Stimulated activated CD4-positive, alpha-beta T cell treated with anti-CD3 and anti-CD28 coated beads, Interleukin-15, amount 100 ng/mL, for 48 hours (primary cell): ENCODE measurements around the gene ANGPTL8.

Experiments
- DNase-seq, 2 donors: peaks; one replicate each; pipeline ENCODE4 v3.0.0-alpha.2; 2020; ENCODE audit warnings: low read depth in 2 of 2

The ANGPTL8 gene

DNA sequence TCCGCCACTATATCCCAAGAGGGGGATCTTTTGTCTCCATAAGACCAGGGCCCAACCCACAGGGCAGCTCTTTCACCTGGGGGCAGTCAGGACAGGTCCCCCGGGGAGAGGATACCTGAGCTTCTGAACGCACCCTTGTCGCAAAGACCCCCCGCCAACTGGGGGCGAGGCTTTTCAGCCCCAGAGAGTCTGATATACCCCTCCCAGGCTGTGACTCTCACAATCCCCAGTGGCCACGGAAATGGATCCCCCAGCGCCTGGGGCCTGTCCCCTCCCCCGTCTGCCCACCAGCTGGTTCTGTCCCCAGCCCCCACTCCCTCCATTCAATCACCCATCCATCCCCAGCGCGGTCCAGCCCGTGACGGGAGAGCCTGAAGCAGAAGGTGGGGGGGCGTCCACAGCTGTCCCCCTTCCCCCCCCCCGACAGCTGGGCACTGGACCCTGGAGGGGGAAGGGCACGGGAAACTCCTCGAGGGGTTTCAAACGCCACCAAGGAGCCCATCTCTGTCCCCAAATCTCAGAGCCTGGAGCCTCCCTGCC lies 22.1 kb downstream of the ANGPTL8 start:
- DNase-seq: no peak

DNA sequence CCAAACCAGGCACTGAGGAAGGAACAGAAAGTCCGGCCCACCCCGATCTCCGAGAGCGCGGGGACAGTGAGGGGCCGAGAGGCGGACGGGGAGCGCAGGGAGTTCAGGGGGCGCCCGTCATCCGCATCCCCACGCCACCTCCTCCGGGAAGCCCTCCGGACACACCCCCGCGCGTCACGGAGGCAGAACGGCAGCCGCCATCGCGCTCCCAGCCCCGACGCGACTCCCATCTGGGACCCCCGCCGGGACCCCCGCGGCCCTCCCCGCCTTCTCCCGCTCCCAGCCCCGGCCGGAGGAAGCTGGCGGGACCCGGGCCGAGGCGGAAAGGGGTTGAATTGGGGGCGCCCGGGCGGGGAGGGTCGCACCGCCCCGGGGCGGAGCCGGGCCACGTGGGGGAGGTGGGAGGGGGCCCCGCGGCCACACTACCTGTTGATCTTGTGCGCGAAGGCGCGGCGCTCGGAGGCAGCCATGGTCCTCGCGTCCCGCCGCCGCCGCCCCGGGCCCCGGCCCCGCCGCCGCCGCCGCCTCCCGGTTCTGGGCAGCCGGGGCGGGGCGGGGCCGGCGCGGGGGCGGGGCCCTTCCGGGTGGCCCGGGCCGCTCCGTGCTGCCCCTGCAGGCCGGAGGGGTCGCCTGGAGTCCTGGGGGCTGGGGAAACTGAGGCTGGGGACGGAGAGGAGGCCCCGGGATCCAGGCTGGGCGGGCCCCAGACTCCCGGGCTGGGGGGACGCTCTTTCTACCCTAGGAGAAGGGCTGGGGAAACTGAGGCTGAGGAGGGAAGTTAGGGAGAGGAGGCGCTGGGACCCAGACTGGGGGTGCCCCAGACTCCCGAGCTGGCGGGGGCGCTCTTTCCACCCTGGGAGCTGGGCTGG lies 22.8 kb downstream of the ANGPTL8 start, which contains the start of gene DOCK6:
Gene DOCK6, minus strand, starts transcription at position 554 of the 869 bp plus-strand sequence. Its CDS starts 84 bp downstream, at position 470.
- DNase-seq: peak in 1 of 2 donors; percentile 25

DNA sequence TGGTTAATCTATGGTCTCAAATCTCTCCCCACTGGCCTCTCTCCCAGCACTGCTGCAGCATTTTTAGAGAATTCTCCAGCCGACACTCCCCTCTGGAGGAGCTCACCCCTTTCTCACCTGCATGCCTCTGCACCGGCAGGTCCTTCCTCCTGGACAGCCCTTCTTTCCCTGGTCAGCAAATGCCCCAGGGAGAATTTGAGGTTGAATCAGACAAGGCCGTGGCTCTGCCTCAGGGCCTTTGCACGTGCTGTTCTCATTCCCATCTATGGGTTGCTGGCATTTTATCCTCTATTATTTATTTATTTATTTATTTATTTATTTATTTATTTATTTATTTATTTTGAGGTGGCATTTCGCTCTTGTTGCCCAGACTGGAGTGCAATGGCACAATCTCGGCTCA lies 24.3 kb downstream of the ANGPTL8 start:
- DNase-seq: no peak

DNA sequence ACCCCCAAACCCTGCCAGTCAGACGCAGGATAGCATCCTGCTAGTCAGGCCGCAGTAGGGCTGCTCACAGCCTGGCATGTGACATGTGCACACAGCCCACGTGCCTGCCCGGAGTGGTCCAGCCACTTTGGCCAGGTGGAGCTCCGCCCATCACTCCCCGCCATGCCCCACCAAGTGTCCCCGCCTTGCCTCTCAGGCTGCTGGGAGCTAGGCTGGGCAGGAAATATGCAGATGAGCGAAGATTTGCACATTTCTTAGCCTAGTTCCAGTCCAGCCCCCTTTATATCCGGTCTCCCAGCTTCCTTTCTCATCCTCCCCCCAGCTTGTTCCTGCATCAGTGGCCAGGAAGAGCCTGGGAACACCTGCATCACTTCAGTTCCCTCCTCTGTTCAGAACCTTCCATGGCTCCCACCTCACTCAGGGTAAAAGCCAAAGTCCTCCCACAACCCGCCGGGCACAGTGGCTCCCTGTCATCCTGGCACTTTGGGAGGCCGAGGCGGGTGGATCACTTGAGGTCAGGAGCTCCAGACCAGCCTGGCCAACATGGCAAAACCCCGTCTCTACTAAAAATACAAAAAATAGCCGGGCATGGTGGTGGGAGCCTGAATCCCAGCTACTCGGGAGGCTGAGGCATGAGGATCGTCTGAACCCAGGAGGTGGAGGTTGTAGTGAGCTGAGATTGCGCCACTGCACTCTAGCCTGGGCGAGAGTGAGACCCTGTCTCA lies 25.2 kb downstream of the ANGPTL8 start:
- DNase-seq: no peak

DNA sequence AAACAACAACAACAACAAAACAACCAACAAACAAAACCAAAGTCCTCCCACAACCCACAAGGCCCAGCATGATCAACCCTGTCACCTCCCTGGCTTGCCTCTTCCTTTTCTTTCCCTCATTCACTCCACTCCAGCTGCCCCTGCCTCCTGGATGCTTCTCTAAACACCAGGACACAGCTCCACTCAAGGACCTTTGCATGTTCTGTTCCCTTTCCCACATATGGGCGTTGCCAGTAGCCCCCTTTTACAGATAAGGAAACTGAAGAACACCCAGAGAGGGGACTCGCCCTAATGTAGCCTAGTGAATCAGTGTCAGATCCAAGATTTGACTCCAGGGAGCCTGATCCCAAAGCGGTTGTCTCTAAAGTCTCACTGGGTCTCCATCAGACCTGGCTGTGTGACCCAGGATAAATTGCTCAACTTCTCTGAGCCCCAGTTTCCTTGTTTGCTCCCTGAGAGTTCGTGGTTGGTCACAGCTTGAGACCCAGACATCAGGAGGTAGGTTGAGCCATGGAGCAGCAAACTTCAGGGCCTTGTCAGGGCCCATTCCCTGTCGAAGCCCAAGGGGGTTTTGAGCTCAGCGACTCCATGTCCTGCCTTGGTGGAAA lies 25.9 kb downstream of the ANGPTL8 start:
- DNase-seq: no peak

DNA sequence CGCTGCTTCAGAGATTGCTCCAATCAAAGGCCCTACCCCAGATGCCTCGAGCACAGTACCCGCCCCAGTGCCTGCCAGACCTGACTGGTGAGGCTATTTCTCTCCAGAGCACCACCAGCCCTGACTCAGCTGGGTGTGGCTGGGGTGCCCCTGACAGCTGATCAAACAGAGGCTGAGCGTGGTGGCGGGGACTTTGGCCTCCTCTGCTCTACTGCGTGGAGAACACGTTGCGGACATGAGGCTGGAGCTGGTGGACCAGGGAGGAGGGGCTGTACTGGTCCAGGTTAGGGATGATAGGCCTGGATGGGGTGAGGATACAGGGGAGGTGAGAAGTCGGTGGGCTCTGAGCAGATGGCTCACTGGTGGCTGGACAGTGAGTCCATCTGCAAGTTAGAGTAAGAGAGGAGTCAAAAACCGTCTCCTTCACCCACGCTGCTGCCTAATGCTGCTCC lies 26.4 kb downstream of the ANGPTL8 start:
- no peak for DNase-seq

DNA sequence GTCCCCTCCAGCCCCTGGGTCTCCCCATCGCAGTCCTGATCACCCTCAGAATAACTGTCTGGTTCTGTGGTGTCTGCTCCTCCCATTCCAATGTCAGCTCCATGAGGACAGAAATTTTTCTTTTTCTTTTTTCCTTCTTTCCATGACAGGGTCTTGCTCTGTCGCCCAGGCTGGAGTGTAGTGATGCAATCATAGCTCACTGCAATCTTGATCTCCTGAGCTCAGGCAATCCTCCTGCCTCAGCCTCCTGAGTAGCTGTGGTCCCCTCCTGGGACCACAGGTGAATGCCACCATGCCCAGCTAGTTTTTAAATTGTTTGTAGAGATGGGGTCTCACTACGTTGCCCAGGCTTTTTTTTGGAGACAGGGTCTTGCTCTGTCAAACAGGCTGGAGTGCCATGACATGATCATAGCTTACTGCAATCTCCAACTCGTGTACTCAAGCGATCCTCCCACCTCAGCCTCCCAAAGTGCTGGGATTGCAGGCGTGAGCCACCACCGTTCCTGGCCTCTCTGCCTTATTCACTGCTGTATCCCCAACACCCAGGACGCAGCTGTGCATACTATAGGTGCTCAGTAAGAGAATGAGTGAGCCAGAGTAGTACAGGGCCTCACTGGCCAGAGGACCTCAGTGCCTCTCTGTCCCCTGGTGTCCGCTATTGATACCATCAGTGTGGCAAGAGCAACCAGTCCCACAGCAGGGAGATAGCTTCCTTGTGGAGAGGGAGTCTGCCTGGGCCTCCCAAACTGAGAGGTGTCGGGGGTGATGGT lies 28.1 kb downstream of the ANGPTL8 start:
- DNase-seq: no peak

DNA sequence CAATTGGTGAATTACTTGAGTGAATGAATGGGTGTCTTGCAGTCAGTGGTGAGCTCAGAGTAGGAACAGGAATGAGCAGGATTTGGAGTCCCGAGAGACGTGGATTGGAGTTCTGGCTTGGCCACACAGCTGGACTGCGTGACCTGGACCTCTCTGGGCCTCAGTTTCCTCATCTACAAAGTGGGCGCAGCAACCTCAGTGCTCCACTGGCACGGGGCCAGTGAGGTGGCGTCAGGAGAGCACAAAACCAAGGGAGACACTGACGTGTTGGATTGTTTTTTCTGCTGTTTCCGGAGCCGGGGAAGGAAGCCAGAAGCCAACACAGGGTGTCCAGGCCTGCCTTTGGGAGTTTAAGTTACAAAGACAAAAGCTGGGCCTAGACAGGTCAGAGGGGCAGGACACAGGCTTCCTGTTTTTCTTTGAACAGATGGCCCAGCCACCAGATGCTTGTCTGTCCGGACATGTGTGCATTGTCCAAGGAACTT lies 29.4 kb downstream of the ANGPTL8 start:
- no peak for DNase-seq

DNA sequence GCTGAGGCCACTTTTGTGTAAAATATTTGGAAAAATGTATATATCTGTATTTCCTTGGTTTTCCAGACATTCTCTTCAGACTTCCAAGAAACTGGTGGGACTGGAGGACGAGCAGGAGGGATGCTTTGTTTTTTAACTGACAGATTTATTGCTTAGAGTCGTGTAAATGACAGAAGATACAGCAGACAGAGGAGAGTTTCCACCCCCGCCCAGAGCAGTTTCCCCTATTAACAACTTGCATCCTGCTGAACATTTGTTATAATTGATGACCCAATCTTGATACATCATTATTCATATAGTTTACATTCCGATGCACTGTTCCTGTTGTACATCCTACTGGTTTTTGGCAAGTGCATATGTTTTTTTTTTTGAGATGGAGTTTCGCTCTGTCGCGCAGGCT lies 30.0 kb downstream of the ANGPTL8 start:
- no peak for DNase-seq

DNA sequence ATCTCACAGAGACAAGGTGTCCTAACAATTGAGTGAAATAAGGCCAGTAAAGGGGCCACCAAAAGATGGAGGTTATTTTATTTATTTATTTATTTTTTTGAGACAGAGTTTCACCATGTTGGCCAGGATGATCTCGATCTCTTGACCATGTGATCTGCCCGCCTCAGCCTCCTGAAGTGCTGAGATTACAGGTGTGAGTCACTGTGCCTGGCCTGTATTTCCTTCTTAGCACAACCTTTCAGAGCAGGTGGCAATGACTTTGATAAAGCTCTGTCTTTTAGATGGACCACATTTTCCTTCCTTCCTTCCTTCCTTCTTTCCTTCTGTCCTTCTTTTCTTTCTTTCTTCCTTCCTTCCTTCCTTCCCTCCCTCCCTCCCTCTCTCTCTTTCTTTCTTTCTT lies 33.9 kb downstream of the ANGPTL8 start:
- no peak for DNase-seq

DNA sequence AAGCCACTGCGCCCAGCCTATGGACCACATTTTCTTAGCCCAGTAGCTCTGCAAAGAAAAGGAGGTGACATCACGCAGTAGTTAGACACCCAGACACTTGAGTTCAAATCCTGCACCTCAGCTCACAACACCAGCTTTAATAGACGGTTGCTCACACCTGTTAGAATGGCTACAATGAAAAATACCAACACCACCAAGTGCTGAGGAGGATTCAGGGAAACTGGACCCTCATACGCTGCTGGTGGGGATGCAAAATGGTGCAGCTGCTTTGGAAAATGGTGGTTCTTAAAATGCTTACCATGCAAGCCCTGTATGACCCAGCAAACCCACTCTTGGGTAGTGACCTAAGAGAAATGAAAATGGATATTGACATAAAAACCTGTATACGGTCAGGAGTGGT lies 34.6 kb downstream of the ANGPTL8 start:
- no peak for DNase-seq

DNA sequence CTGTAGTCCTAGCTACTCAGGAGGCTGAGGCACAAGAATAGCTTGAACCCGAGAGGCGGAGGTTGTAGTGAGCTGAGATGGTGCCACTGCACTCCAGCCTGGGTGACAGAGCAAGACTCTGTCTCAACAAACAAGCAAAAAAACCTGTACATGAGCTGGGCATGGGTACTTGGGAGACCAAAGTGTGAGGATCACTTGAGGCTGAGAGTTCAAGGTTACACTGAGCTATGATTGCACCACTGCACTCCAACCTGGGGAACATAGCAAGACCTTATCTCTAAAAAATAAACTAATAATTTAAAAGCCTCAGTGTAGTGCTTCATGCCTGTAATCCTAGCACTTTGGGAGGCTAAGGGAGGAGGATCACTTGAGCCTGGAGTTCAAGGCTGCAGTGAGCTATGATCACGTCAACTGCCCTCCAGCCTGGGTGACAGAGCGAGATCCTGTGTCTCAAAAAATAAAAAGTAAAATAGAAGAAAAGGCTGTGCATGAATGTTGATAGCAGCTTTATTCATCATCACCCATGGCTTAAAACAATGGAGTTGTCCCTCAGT lies 35.2 kb downstream of the ANGPTL8 start:
- DNase-seq: no peak

DNA sequence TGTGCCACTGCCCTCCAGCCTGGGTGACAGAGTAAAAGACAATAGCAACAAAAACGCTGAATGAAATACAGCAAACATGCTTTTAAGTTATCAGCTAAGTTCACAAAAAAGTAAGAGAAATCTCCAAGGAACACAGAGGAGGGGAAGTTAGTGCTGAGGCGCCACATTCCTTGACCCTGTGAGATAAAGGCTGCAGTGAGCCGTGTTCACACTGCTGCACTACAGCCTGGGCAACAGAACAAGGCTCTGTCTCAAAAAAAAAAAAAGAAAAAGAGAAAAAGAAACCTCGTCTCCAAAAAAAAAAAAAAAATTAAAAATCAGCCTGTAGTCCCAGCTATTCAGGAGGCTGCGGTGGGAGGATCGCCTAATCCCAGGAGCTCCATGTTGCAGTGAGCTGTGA lies 39.3 kb downstream of the ANGPTL8 start:
- no peak for DNase-seq

DNA sequence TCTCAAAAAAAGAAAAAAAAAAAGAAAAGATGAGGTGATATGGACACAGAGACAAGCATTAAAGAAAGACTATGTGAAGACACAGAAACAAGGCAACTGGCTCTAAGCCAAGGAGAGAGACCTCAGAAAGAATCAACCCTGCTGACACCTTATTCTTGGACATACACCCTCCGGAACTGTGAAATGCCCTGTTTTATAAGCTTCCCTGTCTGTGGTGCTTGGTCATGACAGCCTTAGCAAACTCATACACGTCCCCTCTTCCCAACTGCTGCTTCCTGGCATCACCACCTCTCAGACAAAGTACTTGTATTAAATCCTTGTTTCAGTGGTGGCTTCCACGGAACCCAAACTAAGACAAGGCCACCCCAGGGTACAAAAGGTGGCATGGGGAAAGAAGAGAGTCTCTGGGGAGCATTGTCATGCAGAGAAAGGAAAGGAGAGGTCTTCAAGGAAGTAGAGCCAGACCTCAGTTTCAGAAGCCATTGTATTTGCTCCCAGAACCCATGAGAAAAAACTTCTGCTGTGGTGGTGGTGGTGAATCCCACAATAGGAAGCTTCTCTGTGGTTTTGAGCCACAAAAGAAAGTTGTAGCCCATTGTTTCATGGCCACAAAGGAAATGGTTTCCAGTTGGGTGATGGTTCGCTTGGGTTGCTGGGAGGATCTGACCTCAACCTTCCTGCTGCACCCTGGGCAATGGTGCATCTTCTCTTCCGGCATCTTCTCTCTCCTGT lies 40.3 kb downstream of the ANGPTL8 start:
- peak in 1 of 2 donors; percentile 10 for DNase-seq

DNA sequence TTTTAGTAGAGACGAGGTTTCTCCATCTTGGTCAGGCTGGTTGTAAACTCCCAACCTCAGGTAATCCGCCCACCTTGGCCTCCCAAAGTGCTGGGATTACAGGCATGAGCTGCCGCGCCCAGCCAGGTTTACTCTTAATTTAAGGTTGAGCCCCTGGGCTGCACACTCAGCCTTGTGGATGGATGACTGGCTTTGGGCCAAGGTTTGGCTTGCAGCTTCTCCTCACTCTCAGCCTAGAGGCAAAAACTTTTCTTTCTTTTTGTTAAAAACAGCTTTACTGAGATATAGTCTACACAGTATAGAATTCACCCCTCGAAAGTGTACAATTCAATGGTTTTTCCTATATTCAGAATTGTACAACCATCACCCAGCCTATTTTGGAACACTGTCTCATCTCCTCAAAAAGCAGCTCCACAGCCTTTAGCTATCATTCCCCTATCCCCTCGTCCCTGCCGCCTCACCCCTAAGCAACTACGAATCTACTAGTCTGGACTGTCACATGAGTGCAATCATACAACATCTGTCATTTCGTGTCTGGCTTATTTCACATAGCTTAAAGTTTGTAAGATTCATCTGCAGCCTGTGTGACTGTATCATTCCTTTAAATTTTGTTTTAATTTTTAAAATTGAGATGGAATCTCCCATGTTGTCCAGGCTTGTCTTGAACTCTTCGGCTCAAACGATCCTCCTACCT lies 42.1 kb downstream of the ANGPTL8 start:
- no peak for DNase-seq

DNA sequence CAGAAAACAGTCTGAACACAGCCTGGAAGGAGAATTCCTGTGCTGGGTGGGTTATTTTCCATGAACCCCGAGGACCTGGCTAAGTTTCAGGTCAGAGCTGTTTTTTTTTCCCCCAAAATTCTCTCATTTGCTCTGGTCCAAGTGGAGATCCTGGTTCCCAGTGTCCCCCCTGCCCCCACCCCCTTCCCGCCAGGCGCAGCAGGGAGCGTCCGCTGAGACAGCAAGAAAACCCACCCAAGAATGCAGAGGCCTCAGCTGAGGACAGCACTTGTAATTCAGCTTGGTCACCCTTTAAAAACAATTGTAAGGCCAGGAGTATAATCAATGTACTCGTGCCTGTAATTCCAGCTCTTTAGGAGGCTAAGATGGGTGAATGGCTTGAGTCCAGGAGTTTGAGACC lies 45.1 kb downstream of the ANGPTL8 start:
- DNase-seq: no peak

DNA sequence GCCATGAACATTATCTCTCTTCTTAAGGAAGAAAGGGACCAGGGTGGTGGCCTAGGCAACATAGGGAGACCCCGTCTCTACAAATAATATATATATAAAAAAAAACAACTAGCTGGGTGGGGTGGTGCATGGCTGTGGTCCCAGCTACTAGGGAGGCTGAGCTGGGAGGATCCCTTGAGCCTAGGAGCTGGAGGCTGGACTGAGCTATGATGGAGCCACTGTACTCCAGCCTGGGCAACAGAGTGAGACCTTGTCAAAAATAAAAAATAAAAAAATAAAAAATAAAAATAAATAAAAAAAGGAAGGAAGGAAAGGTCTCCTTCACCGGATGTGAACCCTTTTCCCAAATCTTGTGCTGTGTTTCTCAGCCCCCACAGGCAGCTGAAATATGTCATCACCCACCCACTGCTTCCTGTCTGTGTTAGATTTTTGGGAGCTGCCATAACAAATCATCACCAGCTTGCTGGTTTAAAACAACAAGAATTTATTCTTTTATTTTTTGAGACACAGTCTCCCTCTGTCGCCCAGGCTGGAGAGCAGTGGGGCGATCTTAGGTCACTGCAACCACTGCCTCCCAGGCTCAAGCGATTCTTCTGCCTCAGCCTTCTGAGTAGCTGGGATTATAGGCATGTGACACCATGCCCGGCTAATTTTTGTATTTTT lies 47.0 kb downstream of the ANGPTL8 start:
- no peak for DNase-seq

DNA sequence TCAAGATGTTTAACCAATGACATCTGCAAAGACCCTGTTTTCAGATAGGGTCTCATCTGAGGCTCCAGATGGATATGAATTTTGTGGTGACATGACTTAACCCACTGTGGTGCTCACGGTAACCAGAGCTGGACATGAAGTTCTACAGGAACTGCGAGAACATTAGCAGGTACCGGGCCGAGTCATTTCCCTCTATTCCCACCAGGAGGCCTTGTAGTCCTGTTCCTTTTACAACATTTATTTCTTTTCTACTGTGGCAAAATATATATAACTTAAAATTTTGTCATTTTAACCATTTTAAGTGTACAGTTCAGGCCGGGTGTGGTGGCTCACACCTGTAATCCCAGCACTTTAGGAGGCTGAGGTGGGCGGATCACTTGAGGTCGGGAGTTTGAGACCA lies 48.9 kb downstream of the ANGPTL8 start:
- DNase-seq: no peak

DNA sequence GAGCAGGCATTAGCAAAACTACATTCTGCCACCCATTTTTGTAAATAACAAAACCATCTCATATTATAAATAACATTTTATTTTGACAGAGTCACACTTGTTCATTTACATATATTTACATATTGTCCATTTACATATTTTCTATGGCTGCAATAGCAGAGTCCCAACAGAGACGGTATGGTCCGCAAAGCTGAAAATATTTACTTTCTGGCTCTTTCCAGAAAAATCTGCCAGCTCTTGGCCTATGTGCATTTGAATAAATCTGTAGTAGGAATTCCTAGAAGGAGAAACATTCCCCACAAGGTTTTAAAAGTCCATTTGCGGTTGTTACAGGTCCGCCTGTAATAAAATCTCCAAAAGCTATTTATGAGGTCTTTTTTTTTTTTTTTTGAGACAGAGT lies 50.8 kb downstream of the ANGPTL8 start:
- DNase-seq: no peak
